Stimulated activated CD4-positive, alpha-beta T cell treated with anti-CD3 and anti-CD28 coated beads, Interleukin-15, amount 100 ng/mL, for 48 hours (primary cell): ENCODE measurements around the gene RALGAPA1.

Source experiments
- DNase-seq, 2 donors: peaks; one replicate each; pipeline ENCODE4 v3.0.0-alpha.2; 2020; ENCODE audit warnings: low read depth in 2 of 2

RALGAPA1 gene

GRCh38 chr14:35539969-35540368, 269.1 kb downstream of the RALGAPA1 start:
- DNase-seq: no peak

DNA sequence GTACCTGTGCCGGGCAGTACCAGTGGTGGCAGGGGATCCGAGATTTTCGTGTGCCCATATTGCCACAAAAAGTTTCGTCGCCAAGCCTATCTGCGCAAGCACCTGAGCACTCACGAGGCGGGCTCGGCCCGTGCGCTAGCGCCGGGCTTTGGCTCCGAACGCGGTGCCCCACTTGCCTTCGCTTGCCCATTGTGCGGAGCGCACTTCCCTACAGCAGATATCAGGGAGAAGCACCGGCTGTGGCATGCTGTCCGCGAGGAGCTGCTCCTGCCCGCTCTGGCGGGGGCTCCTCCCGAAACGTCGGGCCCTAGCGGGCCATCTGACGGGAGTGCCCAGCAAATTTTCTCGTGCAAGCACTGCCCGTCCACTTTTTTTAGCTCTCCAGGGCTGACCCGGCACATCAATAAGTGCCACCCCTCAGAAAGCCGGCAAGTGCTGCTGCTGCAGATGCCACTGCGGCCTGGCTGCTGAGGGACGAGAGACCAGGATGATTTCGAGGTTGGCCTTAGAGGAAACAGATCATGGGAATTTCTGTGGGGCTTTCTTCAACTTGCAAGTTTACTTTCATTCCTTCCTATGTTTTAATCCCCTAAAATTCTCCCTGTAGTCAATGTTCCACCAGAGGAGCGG, 273.5 kb downstream of the RALGAPA1 start:
- no peak for DNase-seq

DNA sequence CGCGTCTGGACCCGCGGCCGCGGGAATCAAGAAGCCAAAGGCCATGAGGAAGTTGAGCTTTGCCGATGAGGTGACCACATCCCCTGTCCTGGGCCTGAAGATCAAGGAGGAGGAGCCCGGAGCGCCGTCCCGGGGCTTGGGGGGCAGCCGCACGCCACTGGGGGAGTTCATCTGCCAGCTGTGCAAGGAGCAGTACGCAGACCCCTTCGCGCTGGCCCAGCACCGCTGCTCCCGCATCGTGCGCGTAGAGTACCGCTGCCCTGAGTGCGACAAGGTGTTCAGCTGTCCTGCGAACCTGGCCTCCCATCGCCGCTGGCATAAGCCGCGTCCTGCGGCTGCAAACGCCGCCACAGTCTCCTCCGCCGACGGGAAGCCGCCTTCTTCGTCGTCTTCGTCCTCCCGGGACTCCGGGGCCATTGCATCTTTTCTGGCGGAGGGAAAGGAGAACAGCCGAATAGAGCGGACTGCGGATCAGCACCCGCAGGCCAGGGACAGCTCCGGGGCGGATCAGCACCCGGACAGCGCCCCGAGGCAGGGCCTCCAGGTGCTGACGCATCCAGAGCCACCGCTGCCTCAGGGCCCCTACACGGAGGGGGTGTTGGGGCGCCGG, 274.1 kb downstream of the RALGAPA1 start:
- DNase-seq: peak in 1 of 2 donors; percentile 53

- DNase-seq: no peak
Observed at GRCh38 chr14:35534208-35534872, 274.8 kb downstream of the RALGAPA1 start.

DNA sequence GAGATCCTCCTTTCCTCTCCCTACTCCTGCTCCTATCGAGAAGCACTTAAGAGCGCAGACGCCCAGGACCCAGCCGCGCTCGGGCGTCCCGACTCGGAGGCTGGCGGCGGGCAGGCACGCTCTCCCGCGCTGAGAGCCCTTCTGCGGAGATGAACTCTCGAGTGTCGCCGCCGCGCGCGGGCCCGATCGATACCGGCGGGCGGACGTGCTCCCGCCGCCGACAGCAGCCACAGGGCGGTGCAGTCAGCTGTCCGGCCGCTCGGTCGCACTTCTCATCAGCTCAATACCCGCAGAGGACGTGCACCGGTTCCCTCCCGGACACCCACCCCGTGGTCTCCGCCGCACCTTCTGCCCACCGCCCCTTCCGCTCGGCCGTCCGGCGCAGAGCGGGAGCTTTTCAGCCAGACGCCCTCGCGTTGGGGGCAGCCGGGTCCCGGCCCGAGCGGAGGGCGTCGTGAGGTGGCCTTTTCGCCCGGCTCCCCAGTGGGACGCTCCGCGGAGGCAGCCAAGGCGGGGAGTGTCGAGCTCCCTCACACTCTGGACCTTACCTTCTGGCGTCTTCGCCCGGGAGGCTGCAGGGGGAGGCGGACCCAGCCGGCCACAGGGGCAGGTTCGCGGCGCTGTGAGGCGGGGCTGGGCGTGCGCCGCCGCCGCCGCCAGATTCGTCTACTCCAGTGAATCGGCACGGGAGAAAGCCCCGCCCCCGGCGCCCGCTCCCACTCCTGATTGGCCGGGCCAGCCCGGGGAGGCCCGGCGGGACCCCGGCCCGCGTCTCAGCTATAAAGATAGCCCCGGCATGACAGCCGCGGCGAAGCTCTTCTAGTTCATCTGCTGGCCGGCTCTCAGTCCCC, 275.5 kb downstream of the RALGAPA1 start, which contains the start of gene INSM2:
Gene INSM2 (plus strand): TSS at position 808 of the 851 bp plus-strand sequence. CDS start 89 bp downstream, outside the sequence.
- peak; percentile 51 to 66 for DNase-seq

GRCh38 chr14:35532783-35533356, 276.2 kb downstream of the RALGAPA1 start:
- no peak for DNase-seq

GRCh38 chr14:35531960-35532747, 276.9 kb downstream of the RALGAPA1 start:
- DNase-seq: no peak

- no peak for DNase-seq
Observed at GRCh38 chr14:35526962-35527361, 282.1 kb downstream of the RALGAPA1 start.

- DNase-seq: no peak
Observed at GRCh38 chr14:35525695-35526094, 283.4 kb downstream of the RALGAPA1 start.

DNA sequence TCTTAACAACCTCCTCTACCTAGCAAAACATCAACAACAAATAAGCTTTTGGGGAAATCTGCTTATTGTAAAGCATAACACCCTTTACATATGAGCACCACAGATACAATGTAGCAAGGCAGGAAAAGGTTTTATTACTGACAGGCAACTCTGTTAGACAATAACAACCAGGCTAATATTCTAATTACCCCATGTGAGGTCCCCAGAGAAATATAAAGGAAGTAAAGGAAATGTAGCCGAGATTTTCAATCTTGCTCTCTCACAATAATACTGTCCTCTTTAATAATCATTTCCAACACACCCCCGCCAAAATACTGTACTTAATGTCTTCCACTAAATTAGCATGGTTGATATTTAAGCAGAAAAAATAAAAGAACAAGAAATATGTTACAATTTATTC, 289.1 kb downstream of the RALGAPA1 start:
- DNase-seq: no peak

DNA sequence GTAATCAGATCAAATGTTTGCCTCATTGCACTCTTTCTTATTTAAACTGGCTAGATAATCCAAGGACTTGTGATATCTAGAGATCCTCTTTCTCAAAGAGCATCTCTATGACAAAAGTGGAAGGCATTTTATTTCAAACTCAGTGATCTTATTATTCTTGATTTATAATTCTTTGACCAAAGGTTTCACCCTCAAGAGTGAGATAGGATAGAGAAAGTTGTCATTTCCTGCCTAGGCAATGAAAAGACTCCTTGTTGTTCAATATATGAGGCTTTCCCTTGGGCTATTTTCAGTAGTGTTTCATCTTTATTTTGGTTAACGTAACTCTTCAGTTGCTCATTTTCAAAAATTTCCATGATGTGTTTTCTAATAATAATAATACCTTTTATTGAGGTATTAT, 293.2 kb downstream of the RALGAPA1 start:
- no peak for DNase-seq

DNA sequence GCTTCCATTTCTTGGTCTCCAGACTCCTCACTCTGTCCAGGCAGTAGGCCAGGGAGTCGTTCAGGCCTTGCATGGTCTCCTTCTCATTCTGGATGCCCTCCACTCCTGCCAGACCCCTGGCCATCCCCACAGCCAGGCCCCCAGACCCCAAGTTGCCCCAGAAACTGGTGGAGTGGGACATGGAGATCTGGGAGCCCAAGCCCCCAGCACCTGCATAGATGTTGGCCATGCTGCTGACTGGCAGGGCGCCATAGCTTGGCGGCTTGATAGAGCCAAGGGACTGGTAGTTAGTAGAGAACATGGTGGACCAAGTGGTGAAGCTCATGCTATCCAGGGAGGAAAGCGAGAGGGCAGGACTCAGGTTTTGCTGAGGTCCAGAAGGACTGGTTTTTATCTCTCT, 296.3 kb downstream of the RALGAPA1 start:
- no peak for DNase-seq

- no peak for DNase-seq
Observed at GRCh38 chr14:35509846-35510245, 299.2 kb downstream of the RALGAPA1 start.

- DNase-seq: no peak
Observed at GRCh38 chr14:35506927-35507326, 302.2 kb downstream of the RALGAPA1 start.

DNA sequence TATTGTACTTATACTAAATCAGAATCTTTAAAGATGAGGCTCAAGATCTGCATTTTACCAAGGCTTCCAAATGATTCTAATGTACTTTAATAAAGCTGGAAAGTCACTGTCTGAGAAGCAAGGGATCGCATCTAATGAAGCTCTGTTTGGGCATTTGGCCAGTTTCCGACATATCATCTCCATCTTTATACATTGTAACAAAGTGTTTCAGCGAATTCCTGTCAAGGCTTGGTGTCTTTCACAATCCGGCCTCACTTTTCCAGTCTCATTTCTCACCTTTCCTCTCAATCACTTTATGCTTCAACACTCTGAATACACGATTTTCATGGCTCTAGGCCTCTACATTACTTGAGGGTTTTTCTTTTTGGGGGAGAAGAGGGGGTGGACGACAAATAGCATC, 302.6 kb downstream of the RALGAPA1 start:
- no peak for DNase-seq

DNA sequence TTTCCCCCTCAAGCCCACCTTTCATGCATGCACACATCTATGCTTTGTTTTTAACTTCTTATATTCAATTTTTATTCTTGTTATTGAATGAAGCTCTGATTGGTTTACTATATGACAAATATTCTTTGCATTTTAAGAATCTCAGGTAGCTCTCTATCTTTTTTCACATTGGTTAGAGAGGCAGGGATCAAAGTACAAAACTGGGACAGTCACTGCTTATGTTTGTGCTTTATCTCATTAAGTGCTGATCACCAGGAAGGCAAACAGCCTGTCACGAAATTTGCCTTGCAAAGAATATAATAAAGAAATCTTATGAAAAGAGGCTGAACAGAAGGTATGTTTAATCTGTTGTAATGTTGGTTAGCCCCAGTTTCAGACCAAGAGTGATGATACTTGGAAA, 304.8 kb downstream of the RALGAPA1 start:
- DNase-seq: no peak

GRCh38 chr14:35503646-35504045, 305.4 kb downstream of the RALGAPA1 start:
- DNase-seq: no peak

DNA sequence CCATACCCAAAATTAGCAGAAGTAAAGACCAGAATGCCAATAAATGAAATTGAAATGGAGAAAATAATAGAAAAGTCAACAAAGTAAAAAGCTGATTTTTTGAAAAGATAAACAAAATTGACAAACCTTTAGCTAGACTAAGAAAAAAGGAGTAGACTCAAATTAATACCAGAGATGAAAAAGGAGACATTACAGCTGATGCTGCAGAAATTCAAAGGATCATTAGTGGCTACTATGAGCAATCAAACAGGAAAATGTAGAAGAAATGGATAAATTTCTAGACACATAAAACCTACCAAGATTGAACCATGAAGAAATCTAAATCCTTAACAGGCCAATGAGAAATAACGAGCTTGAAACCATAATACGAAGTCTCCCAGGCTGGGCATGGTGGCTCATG, 309.9 kb downstream of the RALGAPA1 start:
- no peak for DNase-seq

DNA sequence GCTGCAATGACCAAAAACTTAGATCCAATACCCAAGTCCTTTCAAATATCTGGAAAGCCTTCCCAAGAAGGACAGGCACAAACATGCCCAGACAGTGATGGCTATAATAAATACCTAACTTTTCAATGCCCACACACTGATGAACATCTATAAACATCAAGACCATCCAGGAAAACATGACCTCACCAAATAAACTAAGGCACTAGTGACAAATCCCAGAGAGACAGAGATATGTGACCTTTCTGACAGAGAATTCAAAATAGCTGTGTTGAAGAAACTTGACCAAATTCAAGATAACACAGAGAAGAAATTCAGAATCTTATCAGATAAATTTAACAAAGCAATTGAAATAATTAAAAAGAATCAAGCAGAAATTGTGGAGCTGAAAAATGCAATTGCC, 313.8 kb downstream of the RALGAPA1 start:
- no peak for DNase-seq

- DNase-seq: no peak
Observed at GRCh38 chr14:35492569-35493014, 316.5 kb downstream of the RALGAPA1 start.
